Ovary (tissue), 9 donors: Measurements from ENCODE around the gene CST9L. TPM values are rescaled to one million over a fixed set of nuclear protein-coding genes. Genes with fewer than 3 reads are reported as not detected.

Experiments used
- DNase-seq, 5 donors: peaks; one replicate each; pipeline ENCODE4 v3.0.0-alpha.2; 2019 to 2020
- H3K27ac ChIP-seq, 2 donors: fragments of 200-600 bp; one replicate each; pipeline versions ENCODE4 v1.5.1 to v1.8.0; 2019 to 2022
- H3K27me3 ChIP-seq: fragments of 200-600 bp; one replicate; pipeline ENCODE4 v1.8.0; 2022
- H3K36me3 ChIP-seq: fragments of 200-600 bp; sonication (generic); one replicate; pipeline ENCODE4 v1.5.1; 2019
- H3K4me1 ChIP-seq: one replicate; pipeline ENCODE4 v1.8.1; 2013; ENCODE audit warnings: mild to moderate bottlenecking, moderate library complexity; ENCODE audit not compliant: insufficient read depth
- H3K4me3 ChIP-seq: fragments of 200-600 bp; sonication (generic); one replicate; pipeline ENCODE4 v1.5.1; 2017
- H3K9me3 ChIP-seq, 2 donors: fragments of 200-600 bp in 1 of 2; sonication (generic) in 1 of 2; one replicate each; pipeline versions ENCODE4 v1.5.1 to v1.8.1; 2013 to 2019; ENCODE audit warnings: mild to moderate bottlenecking in 1 of 2, moderate library complexity in 1 of 2
- CTCF ChIP-seq, 3 donors: fragments of 450-650 bp in 2 of 3; fragments of 200-600 bp in 1 of 3; IDR thresholded peaks; one replicate each; pipeline versions ENCODE4 v1.5.1 to v1.8.0; 2016 to 2022; ENCODE audit warnings: antibody characterized with exemption in 3 of 3, mild to moderate bottlenecking in 1 of 3
- EP300 ChIP-seq: sonication (generic); formaldehyde crosslinking; IDR thresholded peaks from one replicate; pipeline ENCODE4 v1.6.1; 2017; ENCODE audit warnings: antibody characterized with exemption
- POLR2A ChIP-seq: fragments of 450-650 bp; IDR thresholded peaks from one replicate; pipeline ENCODE4 v1.6.1; 2017; ENCODE audit warnings: antibody characterized with exemption, mild to moderate bottlenecking, moderate library complexity
- WGBS, 3 donors: extraction: QIAGEN DNeasy Blood & Tissue Kit in 1 of 3; methylation state at CpG; one replicate each; pipeline versions ENCODE4 v1.1.5 to v1.1.7; 2013 to 2017; 5-methylcytosine and 5-hydroxymethylcytosine counted together
- intact Hi-C, 4 donors: fragments of 100-400 bp; cut with DNase I; formaldehyde crosslinking; loops; one replicate each; pipeline versions ENCODE4 v1.11.0 to v1.15.1; 2022 to 2023
- polyA plus RNA-seq, 2 donors: library from polyadenylated mRNA; stranded (reverse); fragments of 200-250 nt in 1 of 2; fragments of 350-450 nt in 1 of 2; fragmentation: Illumina TruSeq in 1 of 2; extraction: RNeasy Lipid Tissue Mini Kit (QIAGEN cat#74804) in 1 of 2; gene quantifications; one replicate each; pipeline ENCODE4 v1.2.3, GENCODE V29; 2013 to 2014
- total RNA-seq, 7 donors: library from RNA; depleted of rRNA in 2 of 7; stranded (reverse); fragments of >200 nt in 2 of 7; fragmentation: NEBNext Ultra II Directional in 3 of 7; extraction: Animal tissue kit (Norgen Biotek cat#: 25700) in 3 of 7; gene quantifications; one replicate each; pipeline versions ENCODE4 v1.1.0 to v1.2.4, GENCODE V29; 2016 to 2023
- donor health status: DM: no; HTN: no; CAD: no; lungs with moderate emphysema.
- donor health status: DM: no; HTN: no; CAD: no.
- donor health status: Bipolar disorder and iron deficiency.
- donor health status: DM: yes; HTN: yes; CAD: no.
- donor health status: DM: no; HTN: no; CAD: no.
- donor health status: DM: yes; HTN: yes; CAD: no.

The CST9L gene
- total and polyA plus RNA-seq, 9 donors = not detected

GRCh38 chr20:23547613-23548012 is 20.7 kb downstream of the CST9L start:
- DNase-seq = no peak
- intact Hi-C loops = no loop called here
- H3K9me3 ChIP-seq = no peaks in the 10 kb centered on the region
- no peak for TF ChIP-seq EP300
- no peak for TF ChIP-seq POLR2A
- no peak for TF ChIP-seq CTCF (IDR thresholded peaks at IDR 0.05)
- no peak overlapping the region for H3K27ac ChIP-seq
- H3K36me3 ChIP-seq = no peaks in the 10 kb centered on the region
- no peaks in the 10 kb centered on the region for H3K27me3 ChIP-seq
- no peaks in the 10 kb centered on the region for H3K4me1 ChIP-seq
- 68 to 83% (median 79%) methylated on average over 5 of the region's 5 CpGs for WGBS, 3 donors
- H3K4me3 ChIP-seq = no peak overlapping the region

GRCh38 chr20:23546435-23547144 is 21.7 kb downstream of the CST9L start:
- H3K27ac ChIP-seq = no peak overlapping the region
- no peaks in the 10 kb centered on the region for H3K9me3 ChIP-seq
- TF ChIP-seq EP300 (no peak), POLR2A (no peak), CTCF (IDR thresholded peaks at IDR 0.05) (no peak)
- H3K4me3 ChIP-seq = no peak overlapping the region
- H3K27me3 ChIP-seq = no peaks in the 10 kb centered on the region
- no peaks in the 10 kb centered on the region for H3K36me3 ChIP-seq
- WGBS, 3 donors = 78 to 81% (median 79%) methylated on average over 12 of the region's 12 CpGs
- H3K4me1 ChIP-seq = no peaks in the 10 kb centered on the region
- no peak for DNase-seq
- intact Hi-C loops = no loop called here

- 86 to 94% (median 90%) methylated on average over 6 of the region's 6 CpGs for WGBS, 3 donors
- H3K4me1 ChIP-seq = no peaks in the 10 kb centered on the region
- H3K27ac ChIP-seq = no peak overlapping the region
- DNase-seq = no peak
- no peaks in the 10 kb centered on the region for H3K9me3 ChIP-seq
- no peaks in the 10 kb centered on the region for H3K27me3 ChIP-seq
- TF ChIP-seq EP300 = no peak
- no peak for TF ChIP-seq CTCF (IDR thresholded peaks at IDR 0.05)
- no peak for TF ChIP-seq POLR2A
- intact Hi-C loops = no loop called here
- no peaks in the 10 kb centered on the region for H3K36me3 ChIP-seq
- no peak overlapping the region for H3K4me3 ChIP-seq
Measured at GRCh38 chr20:23544133-23544532, 24.2 kb downstream of the CST9L start.

GRCh38 chr20:23542801-23543200 is 25.5 kb downstream of the CST9L start:
- 48 to 55% (median 51%) methylated on average over 5 of the region's 5 CpGs for WGBS, 3 donors
- no peaks in the 10 kb centered on the region for H3K9me3 ChIP-seq
- H3K27me3 ChIP-seq = no peaks in the 10 kb centered on the region
- no peak for DNase-seq
- intact Hi-C loops = no loop called here
- H3K4me3 ChIP-seq = no peak overlapping the region
- H3K36me3 ChIP-seq = no peaks in the 10 kb centered on the region
- H3K27ac ChIP-seq = no peak overlapping the region
- no peak for TF ChIP-seq POLR2A
- no peaks in the 10 kb centered on the region for H3K4me1 ChIP-seq

GRCh38 chr20:23541776-23542175 is 26.5 kb downstream of the CST9L start:
- 66 to 73% (median 71%) methylated on average over 2 of the region's 2 CpGs for WGBS, 3 donors

More at GRCh38 chr20:23541776-23542175, 26.5 kb downstream of the CST9L start:
- intact Hi-C loops = no loop called here
- Histone ChIP-seq H3K27me3 (no peaks in the 10 kb centered on the region), H3K4me3 (no peak overlapping the region), H3K27ac (no peak overlapping the region), H3K36me3 (no peaks in the 10 kb centered on the region), H3K9me3 (no peaks in the 10 kb centered on the region), H3K4me1 (no peaks in the 10 kb centered on the region)
- DNase-seq = no peak
- TF ChIP-seq CTCF (IDR thresholded peaks at IDR 0.05) (no peak), POLR2A (no peak), EP300 (no peak)
